ENCODE measurements around the gene CFAP92.

- TF ChIP-seq YY1 (IDR thresholded peaks at IDR 0.05; ENCODE audit: insufficient read depth, insufficient read length) (no peak), ZNF274 (IDR thresholded peaks at IDR 0.05; ENCODE audit: low read depth, low read length) (no peak), SUZ12 (IDR thresholded peaks at IDR 0.05; ENCODE audit: extremely low read depth, insufficient read depth, insufficient read length) (no peak)
Observed at GRCh38 chr3:128911911-128912310, 82.0 kb downstream of the CFAP92 start.
